Measurements from ENCODE around the gene MRPS23.

The MRPS23 gene

DNA sequence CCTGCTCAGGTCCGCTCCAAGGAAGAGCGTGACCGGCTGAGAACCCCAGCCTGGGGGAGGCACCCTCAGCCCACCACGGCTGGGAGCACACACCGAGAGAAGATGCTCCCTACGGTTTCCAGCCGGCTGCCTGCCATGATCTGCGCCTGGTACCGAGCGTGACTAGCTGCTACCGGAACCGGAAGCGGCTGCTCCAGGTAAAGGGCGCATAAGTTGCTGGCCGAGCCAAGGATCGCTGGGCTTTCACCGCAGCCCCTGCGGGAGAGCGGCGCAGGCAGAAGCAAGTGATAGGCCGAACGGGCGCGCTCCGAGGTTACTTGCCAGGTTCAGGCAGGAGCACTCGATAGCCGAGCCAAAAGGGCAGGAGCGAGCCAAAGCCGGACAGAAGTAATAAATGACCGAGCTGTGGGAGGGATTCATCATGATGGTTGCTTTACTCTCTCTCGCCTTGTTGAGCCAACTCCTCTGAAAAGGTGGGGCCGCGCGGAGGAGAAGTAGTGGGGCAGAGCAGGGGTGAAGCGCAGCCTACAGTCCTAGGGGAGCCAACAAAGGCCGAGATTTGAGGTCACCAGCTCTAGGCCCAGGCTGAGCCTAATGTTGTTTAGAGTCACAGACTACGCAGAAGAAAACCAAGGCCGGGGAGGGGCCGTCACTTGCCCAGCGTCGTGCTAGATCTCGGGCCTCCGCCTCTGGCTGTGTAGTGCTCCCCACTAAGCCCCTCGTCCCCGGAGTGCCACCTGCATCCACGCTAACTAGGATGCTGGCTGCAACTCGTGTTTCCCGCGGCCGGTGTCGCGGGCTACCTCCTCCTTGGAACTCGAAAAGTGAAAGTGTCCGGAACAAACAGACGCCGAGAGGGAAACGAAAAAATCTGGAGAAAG, at the start of gene MRPS23:
Gene MRPS23, minus strand, starts transcription at position 171 of the 881 bp plus-strand sequence. Its CDS starts 34 bp downstream, at position 137.
- TF ChIP-seq, protein P1, sequence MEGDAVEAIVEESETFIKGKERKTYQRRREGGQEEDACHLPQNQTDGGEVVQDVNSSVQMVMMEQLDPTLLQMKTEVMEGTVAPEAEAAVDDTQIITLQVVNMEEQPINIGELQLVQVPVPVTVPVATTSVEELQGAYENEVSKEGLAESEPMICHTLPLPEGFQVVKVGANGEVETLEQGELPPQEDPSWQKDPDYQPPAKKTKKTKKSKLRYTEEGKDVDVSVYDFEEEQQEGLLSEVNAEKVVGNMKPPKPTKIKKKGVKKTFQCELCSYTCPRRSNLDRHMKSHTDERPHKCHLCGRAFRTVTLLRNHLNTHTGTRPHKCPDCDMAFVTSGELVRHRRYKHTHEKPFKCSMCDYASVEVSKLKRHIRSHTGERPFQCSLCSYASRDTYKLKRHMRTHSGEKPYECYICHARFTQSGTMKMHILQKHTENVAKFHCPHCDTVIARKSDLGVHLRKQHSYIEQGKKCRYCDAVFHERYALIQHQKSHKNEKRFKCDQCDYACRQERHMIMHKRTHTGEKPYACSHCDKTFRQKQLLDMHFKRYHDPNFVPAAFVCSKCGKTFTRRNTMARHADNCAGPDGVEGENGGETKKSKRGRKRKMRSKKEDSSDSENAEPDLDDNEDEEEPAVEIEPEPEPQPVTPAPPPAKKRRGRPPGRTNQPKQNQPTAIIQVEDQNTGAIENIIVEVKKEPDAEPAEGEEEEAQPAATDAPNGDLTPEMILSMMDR (IDR thresholded peaks at IDR 0.05; ENCODE audit: low read depth, low read length): no peak
- H3K4me3 ChIP-seq (replicated peaks in 1 of 2; ENCODE audit: low read depth in 2 of 2, low read length in 2 of 2): peak within 1 kb of the TSS; percentile 78 to 97

DNA sequence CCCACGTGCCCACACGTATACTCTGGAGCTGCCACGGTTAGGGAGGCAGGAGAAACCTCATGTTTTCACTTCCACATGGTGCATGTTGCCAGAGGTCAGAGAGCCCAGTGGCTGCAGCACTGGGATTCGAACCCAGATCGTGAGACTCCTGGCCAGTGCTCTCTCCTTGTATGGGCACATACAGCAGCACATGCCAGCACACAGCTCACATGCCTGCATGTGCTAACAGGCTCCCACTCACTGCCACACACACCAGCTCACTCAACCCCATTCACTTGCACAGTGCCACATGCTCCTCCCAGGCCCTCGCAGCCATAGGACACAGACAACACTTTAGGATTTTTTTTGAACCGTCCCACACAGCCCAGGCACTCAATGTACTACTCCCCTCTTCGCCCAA, 49.5 kb upstream of the MRPS23 start:
- H3K4me3 ChIP-seq (replicated peaks in 1 of 2; ENCODE audit: low read depth in 2 of 2, low read length in 2 of 2): no peak overlapping the region
- DNase-seq (ENCODE audit: low read depth in 2 of 2): no peak
- TF ChIP-seq, protein P1 (IDR thresholded peaks at IDR 0.05; ENCODE audit: low read depth, low read length): no peak

More for the DNA sequence above, at the start of gene MRPS23:
- DNase-seq (ENCODE audit: low read depth in 2 of 2): peak; percentile 99

- TF ChIP-seq, protein P1 (IDR thresholded peaks at IDR 0.05; ENCODE audit: low read depth, low read length): no peak
These were observed 48.9 kb upstream of the MRPS23 start for GRCh38 chr17:57898487-57899311.

DNA sequence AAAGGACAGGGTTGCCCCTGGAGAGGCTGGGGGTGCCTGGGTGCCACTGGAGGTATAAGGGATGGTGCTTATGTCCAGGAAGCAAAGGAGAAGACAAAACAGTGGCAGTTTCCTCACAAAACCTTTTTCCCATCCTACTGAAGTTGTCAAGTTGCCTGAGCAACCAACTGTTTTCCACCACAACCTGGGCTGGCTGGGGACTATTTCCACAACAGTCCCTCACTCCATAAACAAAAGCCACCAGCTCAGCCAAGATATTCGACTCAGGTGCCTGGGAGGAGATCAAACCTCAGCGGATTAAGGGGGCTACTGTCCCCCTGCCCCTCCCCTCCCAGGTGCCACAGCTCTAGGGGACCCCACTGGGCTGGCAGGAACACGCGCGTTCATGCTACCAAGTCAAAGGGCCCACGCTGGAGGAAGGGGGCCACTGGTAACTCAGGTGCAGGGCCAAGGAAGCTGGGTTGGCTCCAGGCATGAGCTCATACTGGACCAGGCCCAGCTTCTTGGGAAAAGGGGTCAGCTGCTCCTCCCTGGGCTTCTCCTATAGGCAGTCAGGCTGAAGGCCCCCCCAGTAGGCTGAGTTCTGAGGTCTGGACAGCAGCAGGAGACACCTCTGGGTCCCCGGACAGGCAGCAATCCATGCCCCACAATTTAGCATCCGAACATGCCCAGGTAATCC, 45.7 kb upstream of the MRPS23 start:
- TF ChIP-seq, protein P1 (IDR thresholded peaks at IDR 0.05; ENCODE audit: low read depth, low read length): no peak
- no peak for DNase-seq (ENCODE audit: low read depth in 2 of 2)
- H3K4me3 ChIP-seq (replicated peaks in 1 of 2; ENCODE audit: low read depth in 2 of 2, low read length in 2 of 2): no peak overlapping the region

More at GRCh38 chr17:57898487-57899311, 48.9 kb upstream of the MRPS23 start:
- H3K4me3 ChIP-seq (replicated peaks in 1 of 2; ENCODE audit: low read depth in 2 of 2, low read length in 2 of 2): no peak overlapping the region
- DNase-seq (ENCODE audit: low read depth in 2 of 2): peak; percentile 33 to 65

- no peak overlapping the region for H3K4me3 ChIP-seq (replicated peaks in 1 of 2; ENCODE audit: low read depth in 2 of 2, low read length in 2 of 2)
- TF ChIP-seq, protein P1 (IDR thresholded peaks at IDR 0.05; ENCODE audit: low read depth, low read length): no peak
- no peak for DNase-seq (ENCODE audit: low read depth in 2 of 2)
These were observed 45.0 kb upstream of the MRPS23 start for GRCh38 chr17:57894848-57895247.

DNA sequence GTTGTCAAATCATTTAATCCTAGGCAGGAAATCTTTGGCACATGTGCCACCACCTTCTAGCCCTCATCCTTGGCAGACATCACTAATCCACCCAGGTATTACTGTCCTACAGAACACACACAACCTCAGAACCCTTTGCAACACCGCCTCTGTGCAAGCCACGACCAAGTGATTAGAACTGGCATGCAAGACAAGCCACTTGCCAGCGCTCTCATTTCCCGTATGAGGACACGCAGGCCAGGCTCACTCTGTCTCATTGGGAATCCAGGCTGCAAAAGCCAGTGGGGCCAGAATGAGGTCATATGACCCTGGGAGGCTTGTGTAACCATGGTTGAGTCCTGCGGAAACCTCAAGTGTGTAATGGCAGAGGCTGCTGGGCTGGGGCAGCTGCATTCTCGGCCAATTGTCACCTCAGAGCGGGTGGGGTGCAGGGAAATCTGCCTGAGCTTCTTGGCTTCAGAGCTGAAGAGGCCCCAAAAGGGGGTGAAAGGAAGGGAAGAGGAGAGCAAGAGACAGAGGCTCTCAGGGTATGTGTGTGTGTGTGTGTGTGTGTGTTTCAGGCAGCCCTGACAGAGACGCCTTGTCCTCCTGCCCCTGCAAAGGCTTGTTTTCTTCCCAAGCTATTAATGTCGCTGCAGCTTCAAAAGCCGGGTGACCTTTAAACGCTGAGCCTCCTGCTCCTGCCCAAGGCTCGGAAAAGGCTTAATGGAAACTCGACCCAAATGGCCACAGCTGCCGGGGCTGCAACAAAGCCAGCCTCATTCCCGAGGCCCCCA, 43.2 kb upstream of the MRPS23 start:
- TF ChIP-seq, protein P1 (IDR thresholded peaks at IDR 0.05; ENCODE audit: low read depth, low read length): no peak
- peak overlapping the region in 1 of 2 donors; percentile 33 for H3K4me3 ChIP-seq (replicated peaks in 1 of 2; ENCODE audit: low read depth in 2 of 2, low read length in 2 of 2)
- peak; percentile 99 to 100 for DNase-seq (ENCODE audit: low read depth in 2 of 2)
